NK-92 treated with Interleukin-12 subunit alpha and Interleukin-12 subunit beta, amount 100 ng/mL, for 24 hours (cell line): ENCODE measurements around the gene LNPEP.

Experiments used
- DNase-seq: peaks from one replicate; lab custom pipeline; 2025; lab: John Stamatoyannopoulos, UW

LNPEP gene

DNA sequence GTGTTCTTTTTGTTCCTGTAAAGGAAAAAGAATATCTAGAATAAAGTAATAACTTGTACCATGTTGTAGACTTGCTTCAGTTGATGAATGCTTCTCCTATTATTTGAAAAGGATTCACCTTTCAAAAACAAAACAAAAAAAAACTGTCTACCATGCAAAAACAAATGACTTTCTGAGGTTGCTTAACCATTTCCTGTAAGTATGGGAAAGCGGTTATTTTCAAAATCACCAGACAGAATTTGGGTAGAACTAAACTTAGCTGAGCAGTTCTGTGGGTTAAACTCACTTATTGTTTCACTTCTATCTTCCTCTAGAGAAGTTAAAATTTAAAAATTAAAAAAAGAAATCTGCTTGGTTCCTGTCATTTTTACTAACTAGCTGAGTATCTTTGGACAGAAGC, 25.2 kb downstream of the LNPEP start:
- DNase-seq, result no peak

- DNase-seq, result no peak
Measured at GRCh38 chr5:96962540-96962991, 26.7 kb downstream of the LNPEP start.

- no peak for DNase-seq
Measured at GRCh38 chr5:96963267-96963666, 27.4 kb downstream of the LNPEP start.

DNA sequence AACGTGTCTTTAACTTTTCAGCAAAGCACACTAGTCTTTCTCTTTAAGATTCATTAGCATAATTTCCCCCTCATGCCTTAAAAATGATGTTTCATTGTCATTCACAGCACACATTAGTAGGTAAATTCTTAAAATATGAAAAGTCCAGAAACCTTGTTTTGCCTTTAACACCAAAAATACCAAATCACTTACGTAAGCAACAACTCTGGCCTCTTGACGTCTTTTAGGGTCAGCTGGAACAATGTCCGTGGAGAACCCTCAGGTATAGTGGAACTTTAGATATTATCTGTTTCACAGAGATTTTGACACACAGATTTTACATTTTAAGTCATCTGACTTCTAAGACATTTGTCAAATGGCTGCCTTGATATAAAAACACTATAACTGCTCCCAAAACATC, 30.9 kb downstream of the LNPEP start:
- no peak for DNase-seq

- no peak for DNase-seq
Measured at GRCh38 chr5:96967400-96967799, 31.5 kb downstream of the LNPEP start.

GRCh38 chr5:96968074-96968473, 32.2 kb downstream of the LNPEP start:
- DNase-seq, result no peak

GRCh38 chr5:96968614-96969013, 32.7 kb downstream of the LNPEP start:
- DNase-seq, result no peak

DNA sequence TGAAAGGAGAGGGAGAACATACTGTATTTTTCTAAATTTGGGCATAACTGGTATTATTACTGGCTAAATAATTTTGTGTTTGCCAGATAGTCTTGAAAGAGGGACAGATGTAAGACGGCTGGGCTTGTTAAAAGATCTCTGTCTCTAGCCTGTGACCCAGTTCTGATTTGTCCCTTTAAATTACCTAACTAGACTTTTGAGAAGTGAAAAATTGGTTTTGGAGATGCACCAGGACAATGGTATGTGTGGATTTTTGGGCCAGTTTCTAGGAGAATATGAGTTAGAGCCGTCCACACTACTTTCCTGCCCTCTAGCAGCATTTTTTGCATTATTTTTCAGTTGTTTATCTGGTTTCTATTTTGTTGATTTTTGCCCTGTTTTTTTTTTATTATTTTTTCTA, 33.5 kb downstream of the LNPEP start:
- DNase-seq, result no peak

- DNase-seq, result no peak
Measured at GRCh38 chr5:96972599-96973334, 36.9 kb downstream of the LNPEP start.

DNA sequence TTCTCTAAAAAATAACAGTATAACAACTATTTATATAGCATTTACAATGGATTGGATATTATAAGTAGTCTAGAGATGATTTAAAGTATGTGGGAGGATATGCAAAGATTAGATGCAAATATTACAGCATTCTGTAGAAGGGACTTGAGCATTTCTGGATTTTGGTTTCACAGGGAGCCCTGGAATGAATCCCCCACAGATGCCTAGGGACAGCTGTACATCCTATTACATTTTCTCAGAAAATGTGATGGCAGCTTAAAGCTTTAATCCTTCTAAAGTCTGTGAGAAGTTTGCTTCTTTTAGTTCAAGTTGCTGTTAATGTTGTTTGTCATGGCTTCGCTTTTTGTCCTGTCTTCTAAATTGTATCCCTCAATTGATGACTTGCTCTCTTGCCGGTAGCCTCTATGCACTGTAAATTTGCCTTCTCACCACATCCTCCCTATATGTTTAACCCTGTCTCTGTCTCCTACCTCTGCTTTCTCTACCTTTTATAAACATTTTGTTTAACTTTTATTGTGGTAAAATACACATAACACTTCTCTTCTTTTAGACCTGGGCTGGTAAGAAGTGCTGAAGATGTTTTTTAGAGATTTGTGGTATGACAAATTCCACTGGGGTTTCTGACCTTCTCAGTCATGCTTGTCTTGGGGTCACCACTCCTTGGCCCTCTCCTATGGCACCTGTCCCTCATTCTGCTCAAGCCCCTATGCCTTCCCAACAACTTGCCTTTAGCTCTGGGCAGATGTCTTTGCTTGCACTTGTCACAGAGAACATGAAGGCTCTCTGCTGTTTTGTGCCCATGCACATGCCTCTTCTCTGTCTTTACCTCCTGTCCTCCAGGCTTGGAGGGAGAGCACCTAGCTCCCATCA, 37.9 kb downstream of the LNPEP start:
- DNase-seq, result no peak

DNA sequence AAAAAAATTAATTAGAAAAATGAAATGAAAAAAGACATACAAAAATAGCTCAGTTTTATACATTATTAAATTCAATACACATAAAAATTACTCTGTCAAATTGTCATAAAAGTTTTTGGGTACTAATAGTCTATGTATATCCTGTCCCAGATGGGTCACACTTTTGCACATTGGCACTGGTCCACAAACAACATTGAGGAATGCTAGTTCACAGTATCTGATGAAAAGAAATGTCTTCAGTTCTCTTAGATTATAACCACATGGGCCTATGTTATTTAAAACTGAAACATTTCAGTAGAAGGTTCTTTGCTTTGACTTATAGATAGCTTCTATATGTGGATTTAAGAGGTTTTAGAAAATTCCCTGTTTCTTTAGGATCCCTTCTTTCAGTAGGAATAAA, 39.8 kb downstream of the LNPEP start:
- no peak for DNase-seq

DNA sequence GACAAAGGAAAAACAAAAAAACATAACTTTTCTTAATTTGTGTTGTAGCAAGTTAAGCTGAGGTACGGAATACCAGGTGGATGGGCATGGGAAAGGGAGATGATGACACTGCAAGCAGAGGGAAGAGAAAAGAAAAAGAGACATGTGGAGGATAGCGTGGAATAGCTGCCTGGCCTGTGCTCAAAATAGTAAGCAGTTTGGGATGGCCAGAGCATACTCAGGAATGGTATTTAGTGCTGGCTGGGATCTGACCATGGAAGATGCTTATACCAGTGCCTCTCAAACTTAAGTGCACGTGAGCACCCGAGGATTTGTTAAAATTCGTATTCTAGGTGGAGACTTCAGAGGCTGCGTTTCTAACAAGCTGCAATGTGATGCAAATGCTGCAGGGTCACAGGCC, 41.3 kb downstream of the LNPEP start:
- no peak for DNase-seq

DNA sequence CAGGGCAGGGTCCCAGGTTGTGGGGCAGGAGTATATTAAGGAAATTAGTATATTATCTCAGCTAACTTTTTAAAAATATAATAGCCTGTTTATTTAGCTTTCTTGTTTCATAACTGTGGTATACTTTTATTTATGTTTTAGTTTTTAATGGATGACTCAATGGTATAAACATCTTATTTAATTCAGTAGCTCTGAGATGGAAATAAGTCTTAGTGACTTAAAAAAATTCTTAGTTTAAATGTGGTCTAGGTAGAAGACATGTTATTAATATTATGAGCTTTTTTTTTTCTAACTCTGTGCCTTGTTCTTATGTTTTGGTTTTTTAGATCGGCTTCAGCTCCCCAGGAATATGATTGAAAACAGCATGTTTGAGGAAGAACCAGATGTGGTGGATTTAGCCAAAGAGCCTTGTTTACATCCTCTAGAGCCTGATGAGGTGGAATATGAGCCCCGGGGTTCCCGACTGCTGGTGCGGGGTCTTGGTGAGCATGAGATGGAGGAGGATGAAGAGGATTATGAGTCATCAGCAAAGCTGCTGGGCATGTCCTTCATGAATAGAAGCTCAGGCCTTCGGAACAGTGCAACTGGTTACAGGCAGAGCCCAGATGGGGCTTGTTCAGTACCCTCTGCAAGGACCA, 43.1 kb downstream of the LNPEP start:
- no peak for DNase-seq

DNA sequence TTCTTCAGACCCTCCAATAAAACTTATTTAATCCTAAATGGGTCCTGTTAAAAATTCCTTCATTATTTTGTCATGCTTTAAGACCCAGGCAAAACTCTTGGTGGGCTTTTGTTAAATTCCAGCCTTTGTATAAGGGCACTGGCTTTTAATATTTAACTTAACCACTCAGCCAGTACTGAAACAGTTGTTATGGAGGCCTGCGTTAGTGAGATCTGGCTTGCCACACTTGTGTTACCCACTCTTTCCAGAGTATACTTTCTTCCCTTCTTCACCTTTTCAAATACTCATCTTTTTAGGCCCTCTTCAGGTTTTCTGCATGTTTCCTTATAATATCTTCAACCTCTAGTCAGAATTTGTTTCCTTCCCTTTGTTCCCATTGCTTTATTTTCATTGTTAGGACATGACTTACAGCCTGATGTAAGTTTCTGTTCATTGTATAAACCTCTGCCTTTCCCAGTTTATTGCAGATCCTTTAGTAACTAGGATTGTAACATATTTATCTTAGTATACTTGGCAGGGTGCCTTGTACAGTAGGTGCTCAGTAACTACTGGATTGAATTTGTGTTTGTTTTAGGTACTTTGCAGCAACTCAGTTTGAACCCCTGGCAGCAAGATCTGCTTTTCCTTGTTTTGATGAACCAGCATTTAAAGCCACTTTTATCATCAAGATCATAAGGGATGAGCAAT, 48.8 kb downstream of the LNPEP start:
- DNase-seq, result no peak

- DNase-seq, result no peak
Measured at GRCh38 chr5:96986450-96986849, 50.6 kb downstream of the LNPEP start.

GRCh38 chr5:96990102-96990501, 54.2 kb downstream of the LNPEP start:
- DNase-seq, result no peak

DNA sequence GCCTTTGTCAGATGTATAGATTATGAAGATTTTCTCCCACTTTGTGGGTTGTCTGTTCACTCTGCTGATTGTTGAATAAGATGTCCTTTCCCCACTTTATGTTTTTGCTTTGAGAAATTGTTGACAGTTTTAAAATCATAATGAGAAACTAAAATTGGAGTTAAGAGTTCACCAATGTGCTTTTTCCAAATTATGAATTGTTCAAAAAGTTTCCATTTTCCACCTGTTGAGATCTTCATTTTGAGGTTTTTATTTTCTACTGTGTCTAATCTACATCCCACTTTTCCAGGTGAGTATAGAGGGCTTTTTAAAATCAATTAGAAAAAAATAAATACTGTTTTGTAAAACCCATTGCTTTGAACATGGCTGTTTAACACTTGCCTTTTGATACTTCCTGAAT, 55.8 kb downstream of the LNPEP start:
- no peak for DNase-seq

DNA sequence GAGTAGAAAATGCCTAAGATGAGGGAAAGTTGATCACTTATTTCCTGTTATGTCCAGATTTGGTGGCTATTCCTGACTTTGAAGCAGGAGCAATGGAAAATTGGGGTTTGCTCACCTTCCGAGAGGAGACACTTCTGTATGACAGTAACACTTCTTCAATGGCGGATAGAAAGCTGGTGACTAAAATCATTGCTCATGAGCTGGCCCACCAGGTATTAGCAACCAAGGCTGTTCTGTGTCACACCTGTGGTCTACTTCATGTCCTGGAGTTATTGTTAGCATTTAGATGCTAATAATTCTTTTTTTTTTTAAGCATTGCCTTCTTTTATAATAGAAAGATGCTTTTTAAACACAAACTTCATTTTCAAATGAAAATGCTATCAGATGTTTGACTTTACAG, 57.9 kb downstream of the LNPEP start:
- no peak for DNase-seq

DNA sequence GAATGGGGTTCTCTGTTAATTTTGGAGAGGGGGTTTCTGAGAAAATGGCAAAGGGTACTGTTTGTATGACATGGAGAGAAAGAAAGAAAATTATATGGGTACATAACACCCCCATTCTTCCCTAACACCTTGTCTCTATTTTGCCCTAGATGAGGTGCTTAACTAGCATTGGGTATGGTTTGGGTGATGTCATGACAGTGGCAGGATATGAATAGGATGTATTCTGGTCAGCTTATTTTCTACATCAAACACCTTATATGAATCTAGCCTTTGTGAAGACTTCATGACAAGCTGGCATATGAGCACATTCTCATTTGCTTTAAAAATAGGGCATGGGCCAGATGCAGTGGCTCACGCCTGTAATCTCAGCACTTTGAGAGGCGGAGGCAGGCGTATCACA, 58.6 kb downstream of the LNPEP start:
- no peak for DNase-seq

GRCh38 chr5:96995419-96995818, 59.5 kb downstream of the LNPEP start:
- DNase-seq, result no peak

DNA sequence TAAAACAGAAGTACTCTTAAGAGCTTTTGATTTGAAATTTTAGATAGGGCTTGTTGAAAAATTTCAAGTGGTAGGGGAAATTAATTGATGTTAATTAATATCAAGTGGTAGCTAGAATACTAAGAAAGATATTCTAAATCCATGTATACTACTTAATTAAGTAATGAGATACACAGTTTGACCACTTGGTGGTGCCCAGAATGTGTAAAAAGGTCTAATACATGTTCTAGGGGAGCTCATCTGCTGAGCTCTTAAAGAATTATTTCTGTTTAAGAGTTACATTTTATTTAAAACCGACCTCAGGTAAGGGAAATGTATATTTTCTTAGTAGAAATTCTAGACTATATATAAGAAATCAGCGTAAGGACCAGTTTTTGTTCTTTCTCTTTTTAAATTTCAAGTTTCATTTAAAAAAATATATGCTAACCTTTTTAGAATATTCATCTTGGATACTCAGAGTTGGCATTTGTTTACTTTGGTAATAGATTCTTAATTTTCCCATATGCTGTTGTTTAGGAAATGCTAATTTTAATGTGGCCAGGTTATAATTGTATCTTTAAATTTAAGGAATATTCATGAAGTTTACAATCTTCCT, 61.5 kb downstream of the LNPEP start:
- DNase-seq, result no peak

- DNase-seq, result no peak
Measured at GRCh38 chr5:96999856-97000255, 64.0 kb downstream of the LNPEP start.
